GM19395 (cell line): Measurements from ENCODE around the gene B3GNT4.
"Not testable (repeated sequence)": the region's sequence is repeated elsewhere in the genome, so short reads cannot be mapped to it uniquely, and the experiment has no call there.

Experiments used
- ATAC-seq: cut with Tn5 transposase; IDR thresholded peaks from one replicate; pipeline ENCODE4 v1.9.1; 2021; ENCODE audit warnings: mild to moderate bottlenecking, moderate library complexity; ENCODE audit not compliant: unreplicated experiment

B3GNT4 gene

GRCh38 chr12:122203301-122204166, at the start of gene B3GNT4:
TSS of gene B3GNT4 (plus strand) at chr12:122203709. CDS start at chr12:122204619, 910 bp downstream.
- no peak for ATAC-seq

- no peak for ATAC-seq
Measured at GRCh38 chr12:122155705-122156104, 47.8 kb upstream of the B3GNT4 start.

- ATAC-seq = no peak
Measured at GRCh38 chr12:122158700-122159285, 44.7 kb upstream of the B3GNT4 start.

- ATAC-seq = no peak
Measured at GRCh38 chr12:122159882-122160281, 43.6 kb upstream of the B3GNT4 start.

- ATAC-seq = no peak
Measured at GRCh38 chr12:122160761-122161160, 42.7 kb upstream of the B3GNT4 start.

GRCh38 chr12:122161682-122162081, 41.8 kb upstream of the B3GNT4 start:
- no peak for ATAC-seq

GRCh38 chr12:122162976-122163375, 40.5 kb upstream of the B3GNT4 start:
- ATAC-seq = no peak

- no peak for ATAC-seq
Measured at GRCh38 chr12:122166422-122167349, 36.8 kb upstream of the B3GNT4 start.

GRCh38 chr12:122167356-122167925, 36.1 kb upstream of the B3GNT4 start:
- no peak for ATAC-seq

GRCh38 chr12:122168492-122168891, 35.0 kb upstream of the B3GNT4 start:
- no peak for ATAC-seq

GRCh38 chr12:122171399-122171798, 32.1 kb upstream of the B3GNT4 start:
- no peak for ATAC-seq

- no peak for ATAC-seq
Measured at GRCh38 chr12:122172262-122172939, 31.1 kb upstream of the B3GNT4 start.

GRCh38 chr12:122174155-122174845, 29.2 kb upstream of the B3GNT4 start, which contains the start of gene IL31:
TSS of gene IL31 (minus strand) at chr12:122174221. CDS start at chr12:122174172, 49 bp downstream.
- no peak for ATAC-seq

GRCh38 chr12:122176473-122176872, 27.0 kb upstream of the B3GNT4 start:
- not testable (repeated sequence) for ATAC-seq

- no peak for ATAC-seq
Measured at GRCh38 chr12:122182887-122183587, 20.5 kb upstream of the B3GNT4 start, which contains the start of gene LRRC43. TSS of gene LRRC43 (plus strand) at chr12:122183123. CDS start at chr12:122183145, 22 bp downstream.

GRCh38 chr12:122183588-122183940, 19.9 kb upstream of the B3GNT4 start:
- no peak for ATAC-seq

- ATAC-seq = no peak
Measured at GRCh38 chr12:122184517-122184916, 19.0 kb upstream of the B3GNT4 start.

- ATAC-seq = no peak
Measured at GRCh38 chr12:122185079-122185478, 18.4 kb upstream of the B3GNT4 start.

- no peak for ATAC-seq
Measured at GRCh38 chr12:122185494-122186082, 17.9 kb upstream of the B3GNT4 start.
